ENCODE results near the gene DCXR.

- no peak for TF ChIP-seq CTCF (IDR thresholded peaks at IDR 0.05)
- TF ChIP-seq POLR2A (IDR thresholded peaks at IDR 0.05), result no peak
- TF ChIP-seq EP300 (IDR thresholded peaks at IDR 0.05; ENCODE audit: low read depth), result no peak
Measured at GRCh38 chr17:82021900-82022309, 15.6 kb downstream of the DCXR start.

Measured in transverse colon (tissue), 3 donors.